Hematopoietic multipotent progenitor cell treated with erythropoietin and hydrocortisone succinate and interleukin-3 and kit ligand, for 15 days (in vitro differentiated cells): ENCODE data around the gene OCIAD2.
"Not testable (repeated sequence)": the region's sequence is repeated elsewhere in the genome, so short reads cannot be mapped to it uniquely, and the experiment has no call there.

ENCODE experiments used
- DNase-seq: peaks from one replicate; pipeline ENCODE4 v3.0.0-alpha.2; 2015; ENCODE audit warnings: low spot score

Gene OCIAD2

GRCh38 chr4:48854395-48854683 is 52.2 kb downstream of the OCIAD2 start:
- DNase-seq = no peak

- DNase-seq = no peak
Measured at GRCh38 chr4:48853604-48854394, 52.8 kb downstream of the OCIAD2 start.

- DNase-seq = no peak
Measured at GRCh38 chr4:48851651-48852050, 54.9 kb downstream of the OCIAD2 start.

- DNase-seq = not testable (repeated sequence)
Measured at GRCh38 chr4:48848799-48849198, 57.8 kb downstream of the OCIAD2 start.

- no peak for DNase-seq
Measured at GRCh38 chr4:48844843-48845242, 61.7 kb downstream of the OCIAD2 start.

- no peak for DNase-seq
Measured at GRCh38 chr4:48841045-48841827, 65.3 kb downstream of the OCIAD2 start.

GRCh38 chr4:48836658-48837057 is 69.9 kb downstream of the OCIAD2 start:
- no peak for DNase-seq
